ENCODE results near the gene KYAT1.
A peak's percentile ranks its signal among the peaks of the same experiment; 100 is the strongest.

The KYAT1 gene

GRCh38 chr9:128840524-128840923 is 41.2 kb downstream of the KYAT1 start:
- DNase-seq (ENCODE audit: low read depth, low spot score) = no peak

DNA sequence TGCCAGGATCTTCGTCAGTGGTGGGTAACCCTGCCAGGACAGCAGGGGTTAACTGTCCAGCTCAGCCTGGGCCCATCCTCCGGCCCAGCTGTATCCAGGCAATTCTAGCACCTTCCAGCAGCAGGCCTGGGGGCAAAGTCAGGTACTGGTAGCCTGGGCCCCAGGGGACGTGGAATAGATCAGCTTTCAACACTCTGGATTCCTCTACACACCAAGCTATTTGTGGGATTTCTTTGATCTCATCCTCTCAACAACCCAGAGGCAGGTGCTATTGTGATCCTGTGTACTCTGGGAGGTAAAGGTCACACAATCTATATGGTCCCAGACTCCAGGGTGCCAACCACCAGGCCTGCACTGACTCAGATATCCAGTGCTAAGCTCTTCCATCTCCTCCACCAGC is 43.4 kb downstream of the KYAT1 start:
- no peak for DNase-seq (ENCODE audit: low read depth, low spot score)

GRCh38 chr9:128836509-128837145 is 45.1 kb downstream of the KYAT1 start:
- no peak for DNase-seq (ENCODE audit: low read depth, low spot score)

- no peak for DNase-seq (ENCODE audit: low read depth, low spot score)
Observed at GRCh38 chr9:128835246-128836210, 46.2 kb downstream of the KYAT1 start.

DNA sequence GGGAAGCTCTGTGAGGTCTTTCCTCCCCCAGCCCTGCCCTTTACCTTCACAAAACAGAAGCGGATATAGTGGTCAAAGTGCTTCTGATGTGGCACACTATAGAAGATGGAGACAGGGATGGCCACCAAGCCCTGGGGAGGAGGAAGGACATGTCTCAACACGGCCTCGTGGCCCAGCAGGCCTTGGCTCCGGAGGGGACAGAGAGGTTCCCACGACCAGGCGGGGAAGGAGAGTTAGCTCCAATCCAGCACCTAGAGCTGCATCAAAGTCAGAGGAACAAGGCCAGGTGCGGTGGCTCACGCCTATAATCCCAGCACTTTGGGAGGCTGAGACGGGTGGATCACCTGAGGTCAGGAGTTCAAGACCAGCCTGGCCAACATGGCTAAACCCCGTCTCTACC is 48.1 kb downstream of the KYAT1 start:
- DNase-seq (ENCODE audit: low read depth, low spot score) = no peak

- peak; percentile 71 for DNase-seq (ENCODE audit: low read depth, low spot score)
Observed at GRCh38 chr9:128829477-128830251, 52.1 kb downstream of the KYAT1 start, which contains the start of gene SPOUT1. Gene SPOUT1 (minus strand): TSS chr9:128829794. CDS start chr9:128829780, 14 bp downstream.

DNA sequence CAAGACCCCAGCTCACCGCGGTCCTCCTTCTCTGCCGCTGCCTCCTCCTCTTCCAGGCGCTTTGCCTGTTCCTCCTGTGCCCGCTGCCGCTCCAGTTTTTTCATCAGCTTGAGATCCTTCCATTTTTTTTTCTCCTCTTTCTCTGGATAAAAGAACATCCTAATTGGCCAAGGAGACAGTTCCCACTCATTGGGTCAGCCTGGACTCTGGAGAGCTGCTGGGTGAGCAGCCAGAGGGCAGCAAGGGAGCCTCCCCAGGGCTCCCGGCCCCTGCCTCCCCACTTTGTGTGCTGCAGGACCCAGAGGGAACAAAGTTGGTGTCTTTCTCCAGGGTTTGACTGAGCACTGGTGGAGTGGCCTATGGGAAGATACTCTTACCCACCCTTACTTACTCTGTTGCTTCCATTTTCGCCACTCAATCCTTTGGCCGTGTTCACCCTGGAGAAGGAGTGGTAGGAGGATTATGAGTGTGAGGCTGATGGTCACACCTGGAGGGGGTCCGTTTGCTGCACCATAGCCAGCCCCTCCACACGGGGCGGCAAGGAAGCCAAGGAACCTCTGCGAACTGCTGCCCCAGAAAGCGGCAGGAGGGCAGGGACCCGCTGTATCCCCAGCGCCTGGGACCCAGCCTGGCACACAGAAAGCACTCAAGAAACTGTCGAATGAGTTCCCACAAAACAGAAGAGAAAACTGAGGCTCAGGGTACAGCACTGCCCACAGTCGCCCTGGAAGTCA is 52.9 kb downstream of the KYAT1 start:
- no peak for DNase-seq (ENCODE audit: low read depth, low spot score)

GRCh38 chr9:128828267-128828666 is 53.5 kb downstream of the KYAT1 start:
- DNase-seq (ENCODE audit: low read depth, low spot score) = no peak

- DNase-seq (ENCODE audit: low read depth, low spot score) = no peak
Observed at GRCh38 chr9:128825923-128826700, 55.6 kb downstream of the KYAT1 start.

- no peak for DNase-seq (ENCODE audit: low read depth, low spot score)
Observed at GRCh38 chr9:128824911-128825310, 56.8 kb downstream of the KYAT1 start.

GRCh38 chr9:128823903-128824406 is 57.8 kb downstream of the KYAT1 start:
- DNase-seq (ENCODE audit: low read depth, low spot score) = no peak

DNA sequence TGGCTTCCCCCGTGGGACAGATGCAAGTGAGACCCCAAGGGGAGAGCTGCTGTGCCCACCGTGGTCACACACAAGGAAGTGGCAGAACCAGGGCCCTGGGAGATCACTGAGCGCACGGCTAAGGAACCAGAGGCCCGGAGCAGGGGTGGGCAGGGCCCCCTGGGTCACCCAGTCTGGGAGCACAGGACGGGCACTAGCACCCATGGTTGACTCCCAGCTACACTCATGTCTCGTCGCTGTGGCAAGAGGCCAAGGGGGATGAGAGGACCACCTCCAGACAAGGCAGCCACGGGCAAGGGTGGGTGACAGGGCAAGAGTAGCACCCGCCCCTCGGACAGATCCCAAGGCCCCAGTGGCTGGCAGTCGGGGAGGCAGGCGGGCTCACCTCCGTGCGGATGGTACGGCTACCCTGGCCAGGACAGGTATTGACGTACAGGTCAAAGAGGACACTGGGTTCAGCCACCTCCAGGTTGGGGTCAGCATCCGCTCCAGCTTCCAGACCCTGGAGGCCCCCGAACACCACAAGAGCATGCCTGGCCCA is 58.3 kb downstream of the KYAT1 start:
- no peak for DNase-seq (ENCODE audit: low read depth, low spot score)

DNA sequence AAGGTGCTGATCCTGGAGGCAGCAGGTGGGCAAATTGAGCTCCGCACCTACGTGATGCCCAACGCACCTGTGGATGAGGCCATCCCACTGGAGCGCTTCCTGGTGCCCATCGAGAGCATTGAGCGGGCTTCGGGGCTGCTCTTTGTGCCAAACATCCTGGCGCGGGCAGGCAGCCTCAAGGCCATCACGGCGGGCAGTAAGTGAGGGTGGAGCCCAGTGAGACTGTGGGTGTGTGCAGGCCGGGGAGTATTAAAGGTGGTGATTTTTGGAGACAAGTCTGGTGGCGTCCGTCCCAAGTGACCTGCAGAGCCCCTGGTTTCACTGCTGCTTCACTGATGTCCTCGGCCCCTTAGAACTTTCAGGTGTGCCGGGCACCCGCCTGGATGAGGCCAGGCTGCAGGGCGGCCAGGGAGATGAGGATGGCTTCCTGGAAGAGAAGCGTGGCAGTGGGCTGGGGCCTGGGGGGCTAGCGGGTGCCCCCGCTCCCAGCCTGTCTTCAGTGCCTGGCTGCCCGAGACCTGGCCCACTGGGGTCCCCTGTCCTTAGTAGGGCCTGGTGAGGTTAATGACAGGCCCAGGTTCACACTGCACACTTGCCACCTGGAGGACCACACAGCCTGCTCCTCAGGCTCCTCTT is 59.2 kb downstream of the KYAT1 start:
- no peak for DNase-seq (ENCODE audit: low read depth, low spot score)

DNA sequence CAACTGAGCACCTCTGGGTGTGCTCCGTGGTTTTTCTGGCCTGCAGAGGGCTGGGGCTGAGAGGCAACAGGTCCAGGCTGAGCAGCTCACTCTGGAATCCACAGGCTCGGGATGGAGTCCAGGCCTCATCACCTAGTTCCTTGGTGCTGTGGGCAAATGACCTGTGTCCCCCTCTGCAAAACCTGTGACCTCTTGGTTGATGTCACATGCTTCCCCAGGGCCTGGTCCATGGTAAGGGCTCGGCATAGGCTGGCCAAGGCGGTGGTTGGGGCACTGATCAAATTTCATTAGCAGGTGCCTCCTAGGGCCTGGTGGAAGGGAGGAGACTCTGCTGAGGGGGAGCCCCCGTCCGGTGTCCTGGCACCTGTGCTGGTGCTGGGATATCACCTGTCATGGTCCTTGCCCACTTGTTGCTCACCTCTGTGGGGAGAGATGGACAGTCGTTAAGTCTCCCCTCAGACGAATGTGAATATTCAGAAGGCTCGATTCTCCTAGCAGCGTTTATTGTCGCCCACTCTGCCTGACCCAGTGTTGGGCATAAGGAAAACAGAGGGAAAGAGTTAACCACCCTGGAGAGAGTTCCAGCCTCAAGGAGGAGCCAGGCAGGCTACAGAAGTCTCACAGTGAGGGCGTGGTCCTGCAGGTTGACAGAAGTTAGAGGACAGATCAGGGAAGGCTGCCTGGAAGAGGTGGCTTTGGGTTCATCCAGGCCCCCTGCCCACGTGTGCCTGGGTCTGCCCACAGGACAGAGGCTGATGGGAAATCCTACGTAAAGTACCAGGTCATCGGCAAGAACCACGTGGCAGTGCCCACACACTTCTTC is 60.0 kb downstream of the KYAT1 start:
- no peak for DNase-seq (ENCODE audit: low read depth, low spot score)

DNA sequence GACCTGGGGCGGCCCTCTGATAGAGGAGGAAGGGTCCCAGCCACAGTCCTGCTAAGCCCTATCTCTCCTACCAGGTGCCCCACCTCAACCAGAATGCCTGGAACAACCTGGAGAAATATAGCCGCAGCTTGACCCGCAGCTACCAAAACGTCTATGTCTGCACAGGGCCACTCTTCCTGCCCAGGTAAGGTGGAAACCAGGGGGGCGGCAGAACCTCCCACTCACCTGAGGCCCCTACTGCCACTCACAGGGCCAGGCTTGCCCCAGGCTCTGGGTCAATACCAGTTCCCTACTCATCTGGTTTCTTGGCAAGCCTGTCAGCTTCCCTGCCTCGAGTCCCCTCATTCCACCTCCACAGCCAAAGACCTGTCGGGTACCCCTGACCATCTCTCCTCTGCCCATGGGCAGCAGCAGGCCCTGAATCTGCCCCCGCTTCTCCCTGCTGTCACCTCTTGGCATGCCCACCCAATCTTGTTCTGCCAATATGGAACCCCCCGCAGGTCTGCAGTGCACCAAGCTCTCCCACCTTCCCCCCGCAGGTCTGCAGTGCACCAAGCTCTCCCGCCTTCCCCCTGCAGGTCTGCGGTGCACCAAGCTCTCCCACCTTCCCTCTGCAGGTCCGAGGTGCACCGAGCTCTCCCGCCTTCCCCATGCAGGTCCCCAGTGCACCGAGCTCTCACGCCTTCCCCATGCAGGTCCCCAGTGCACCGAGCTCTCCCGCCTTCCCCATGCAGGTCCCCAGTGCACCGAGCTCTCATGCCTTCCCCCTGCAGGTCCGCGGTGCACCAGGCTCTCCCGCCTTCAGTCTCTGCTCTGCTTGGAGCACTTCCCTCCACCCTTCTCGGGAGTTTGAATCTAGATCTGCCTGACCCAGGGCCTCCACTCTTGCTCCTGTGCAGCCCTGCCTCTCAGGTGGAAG is 60.8 kb downstream of the KYAT1 start:
- no peak for DNase-seq (ENCODE audit: low read depth, low spot score)

DNA sequence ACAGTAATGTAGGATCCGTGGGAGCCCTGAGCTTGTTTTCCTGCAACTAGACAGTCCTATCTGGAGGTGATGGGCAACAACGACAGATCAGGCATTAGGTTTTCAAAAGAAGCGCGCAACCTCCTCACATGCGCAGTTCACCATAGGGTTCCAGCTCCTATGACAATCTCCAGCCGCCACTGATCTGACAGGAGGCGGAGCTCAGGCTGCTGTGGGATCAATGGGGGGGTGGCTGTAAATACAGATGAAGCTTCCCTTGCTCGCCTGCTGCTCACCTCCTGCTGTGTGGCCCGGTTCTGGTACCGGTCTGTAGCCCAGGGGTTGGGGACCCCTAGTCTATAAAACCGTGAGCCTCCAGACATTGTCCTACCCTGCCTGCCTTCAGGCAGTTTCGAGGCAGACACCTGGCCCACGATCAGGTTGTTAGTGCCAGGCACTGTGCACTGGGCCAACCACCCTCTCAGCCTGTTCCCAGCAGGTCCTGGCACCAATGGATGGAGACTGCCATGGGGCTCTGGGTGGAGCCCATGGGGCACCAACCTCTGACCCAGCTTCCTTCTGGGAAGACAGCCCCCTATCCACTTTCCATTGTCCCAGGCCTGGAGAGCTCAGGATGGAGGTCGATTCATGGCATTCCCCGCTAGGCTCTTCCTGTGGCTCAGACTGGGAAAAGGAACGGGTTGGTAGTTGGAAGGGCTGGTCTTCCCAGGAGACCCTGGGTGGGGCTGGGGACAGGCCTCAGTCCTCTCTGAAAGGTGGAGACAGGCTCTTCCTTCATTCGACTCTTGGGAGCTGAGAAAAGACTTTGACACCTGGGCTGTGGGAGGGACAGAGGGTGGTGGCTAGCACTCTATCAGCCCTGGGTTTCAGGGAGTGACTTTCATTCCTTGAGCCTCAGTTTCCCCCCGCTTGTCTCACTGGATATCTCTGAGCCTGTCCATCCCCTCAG is 61.8 kb downstream of the KYAT1 start:
- DNase-seq (ENCODE audit: low read depth, low spot score) = no peak
